ENCODE results near the gene AGAP1. TPM values are rescaled to one million over a fixed set of nuclear protein-coding genes. Genes with fewer than 3 reads are reported as not detected.

The AGAP1 gene
- total and polyA plus RNA-seq, 2 donors from 2014 or later: 8.1 to 44.5 TPM

DNA sequence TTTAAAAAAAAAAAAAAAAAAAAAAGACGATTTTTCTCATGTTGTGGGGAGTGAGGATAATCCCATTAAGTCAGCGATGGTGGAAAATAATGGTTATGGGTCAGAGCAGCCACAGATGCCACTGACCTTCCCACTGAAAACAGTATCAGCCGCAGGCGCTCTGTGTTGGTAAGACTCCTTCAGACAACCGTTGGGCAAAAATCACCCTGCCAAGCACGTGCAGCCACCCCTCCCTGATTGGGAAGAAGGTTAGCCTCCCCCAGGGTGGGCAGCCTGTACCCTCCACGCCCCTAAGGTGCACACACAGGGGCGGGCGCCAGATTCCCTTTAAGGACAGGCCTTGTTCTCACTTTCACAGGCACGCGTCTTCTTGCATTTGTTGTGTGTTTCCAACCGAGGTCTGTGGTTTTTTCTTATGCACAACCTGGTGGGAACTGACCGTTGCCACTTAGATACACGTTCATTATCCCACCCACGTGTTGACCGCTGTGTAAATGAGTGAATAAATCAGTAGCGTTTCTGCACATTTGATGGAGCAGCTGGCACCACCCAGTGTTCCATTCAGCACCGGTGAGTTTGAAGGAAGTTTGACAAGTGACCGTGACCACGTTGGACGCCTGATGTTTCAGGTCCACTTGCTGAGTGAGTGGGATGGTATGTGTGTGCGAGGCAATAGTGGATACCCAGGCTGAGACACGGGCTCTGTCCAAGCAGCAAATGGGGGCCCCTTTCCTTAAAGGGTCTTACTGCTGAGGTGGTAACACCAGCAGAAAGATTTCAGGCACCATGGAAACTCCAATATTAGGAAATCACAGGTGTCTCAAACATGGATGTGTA is 476.6 kb downstream of the AGAP1 start:
- no peak for FAIRE-seq
- H3K27ac ChIP-seq (ENCODE audit: low read depth in 2 of 2, low read length in 2 of 2): no peak overlapping the region
- TF ChIP-seq, protein P1, sequence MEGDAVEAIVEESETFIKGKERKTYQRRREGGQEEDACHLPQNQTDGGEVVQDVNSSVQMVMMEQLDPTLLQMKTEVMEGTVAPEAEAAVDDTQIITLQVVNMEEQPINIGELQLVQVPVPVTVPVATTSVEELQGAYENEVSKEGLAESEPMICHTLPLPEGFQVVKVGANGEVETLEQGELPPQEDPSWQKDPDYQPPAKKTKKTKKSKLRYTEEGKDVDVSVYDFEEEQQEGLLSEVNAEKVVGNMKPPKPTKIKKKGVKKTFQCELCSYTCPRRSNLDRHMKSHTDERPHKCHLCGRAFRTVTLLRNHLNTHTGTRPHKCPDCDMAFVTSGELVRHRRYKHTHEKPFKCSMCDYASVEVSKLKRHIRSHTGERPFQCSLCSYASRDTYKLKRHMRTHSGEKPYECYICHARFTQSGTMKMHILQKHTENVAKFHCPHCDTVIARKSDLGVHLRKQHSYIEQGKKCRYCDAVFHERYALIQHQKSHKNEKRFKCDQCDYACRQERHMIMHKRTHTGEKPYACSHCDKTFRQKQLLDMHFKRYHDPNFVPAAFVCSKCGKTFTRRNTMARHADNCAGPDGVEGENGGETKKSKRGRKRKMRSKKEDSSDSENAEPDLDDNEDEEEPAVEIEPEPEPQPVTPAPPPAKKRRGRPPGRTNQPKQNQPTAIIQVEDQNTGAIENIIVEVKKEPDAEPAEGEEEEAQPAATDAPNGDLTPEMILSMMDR (IDR thresholded peaks at IDR 0.05; ENCODE audit: borderline replicate concordance, extremely low read depth, insufficient read depth): no peak

DNA sequence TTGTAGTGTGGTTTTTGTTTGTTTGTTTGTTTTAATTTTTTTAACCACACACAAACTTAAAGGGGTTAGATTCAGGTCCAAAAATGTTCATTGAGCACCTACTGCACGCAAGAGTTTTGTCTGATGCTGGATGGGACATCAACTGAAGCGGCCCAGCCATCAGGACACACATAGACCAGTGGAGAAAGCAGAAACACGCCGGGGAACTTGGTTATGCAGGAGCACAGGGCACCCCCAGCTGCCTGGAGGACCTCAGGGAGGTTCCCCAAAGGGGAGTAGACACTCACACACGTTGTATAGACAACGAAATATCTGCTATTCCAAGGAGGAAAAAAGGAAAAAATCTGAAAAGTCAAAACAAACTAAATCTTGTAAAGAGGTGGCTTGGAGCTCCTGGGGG is 482.7 kb downstream of the AGAP1 start:
- no peak for FAIRE-seq

More for the DNA sequence above, 476.6 kb downstream of the AGAP1 start:
- no peak for DNase-seq
- Histone ChIP-seq H3K9me3 (ENCODE audit: control insufficient read depth in 2 of 3, insufficient read depth in 1 of 3, low read length in 3 of 3) (no peaks in the 10 kb centered on the region), H3K4me1 (ENCODE audit: control insufficient read depth in 2 of 3, insufficient read depth in 2 of 3, low read depth in 1 of 3, low read length in 3 of 3) (no peaks in the 10 kb centered on the region), H3K4me3 (ENCODE audit: low read length in 3 of 3) (no peak overlapping the region), H3K27me3 (ENCODE audit: control insufficient read depth, insufficient read depth, low read length) (no peaks in the 10 kb centered on the region), H3K36me3 (ENCODE audit: control insufficient read depth in 2 of 3, insufficient read depth in 3 of 3, low read length in 3 of 3) (peaks cover 0 to 8% (median 5%) of the 10 kb centered on the region in 3 donors), H3K9ac (ENCODE audit: low read length in 3 of 3) (no peak overlapping the region)
- intact Hi-C loops (cut with DNase I): no loop called here

GRCh38 chr2:235976956-235977355 is 483.1 kb downstream of the AGAP1 start:
- H3K9me3 ChIP-seq (ENCODE audit: control insufficient read depth in 2 of 3, insufficient read depth in 1 of 3, low read length in 3 of 3): no peaks in the 10 kb centered on the region
- H3K27me3 ChIP-seq (ENCODE audit: control insufficient read depth, insufficient read depth, low read length): no peaks in the 10 kb centered on the region
- H3K36me3 ChIP-seq (ENCODE audit: control insufficient read depth in 2 of 3, insufficient read depth in 3 of 3, low read length in 3 of 3): peaks cover 0 to 2% (median 0%) of the 10 kb centered on the region in 3 donors
- FAIRE-seq (no peak), DNase-seq (no peak)
- intact Hi-C loops (cut with DNase I): no loop called here
- TF ChIP-seq, protein P1 (IDR thresholded peaks at IDR 0.05; ENCODE audit: borderline replicate concordance, extremely low read depth, insufficient read depth): no peak
- no peak overlapping the region for H3K9ac ChIP-seq (ENCODE audit: low read length in 3 of 3)
- no peak overlapping the region for H3K4me3 ChIP-seq (ENCODE audit: low read length in 3 of 3)
- no peaks in the 10 kb centered on the region for H3K4me1 ChIP-seq (ENCODE audit: control insufficient read depth in 2 of 3, insufficient read depth in 2 of 3, low read depth in 1 of 3, low read length in 3 of 3)
- H3K27ac ChIP-seq (ENCODE audit: low read depth in 2 of 2, low read length in 2 of 2): no peak overlapping the region

More for the DNA sequence above, 482.7 kb downstream of the AGAP1 start:
- no peak for DNase-seq
- Histone ChIP-seq H3K4me3 (ENCODE audit: low read length in 3 of 3) (no peak overlapping the region), H3K27me3 (ENCODE audit: control insufficient read depth, insufficient read depth, low read length) (no peaks in the 10 kb centered on the region), H3K4me1 (ENCODE audit: control insufficient read depth in 2 of 3, insufficient read depth in 2 of 3, low read depth in 1 of 3, low read length in 3 of 3) (no peaks in the 10 kb centered on the region), H3K9ac (ENCODE audit: low read length in 3 of 3) (no peak overlapping the region), H3K27ac (ENCODE audit: low read depth in 2 of 2, low read length in 2 of 2) (no peak overlapping the region), H3K36me3 (ENCODE audit: control insufficient read depth in 2 of 3, insufficient read depth in 3 of 3, low read length in 3 of 3) (peaks cover 0 to 2% (median 0%) of the 10 kb centered on the region in 3 donors), H3K9me3 (ENCODE audit: control insufficient read depth in 2 of 3, insufficient read depth in 1 of 3, low read length in 3 of 3) (no peaks in the 10 kb centered on the region)
- TF ChIP-seq, protein P1 (IDR thresholded peaks at IDR 0.05; ENCODE audit: borderline replicate concordance, extremely low read depth, insufficient read depth): no peak
- intact Hi-C loops (cut with DNase I): no loop called here

Measured in kidney (tissue), 14 donors.